ENCODE results near the gene TNFRSF21.

The TNFRSF21 gene

GRCh38 chr6:47309291-47310130 lies at the start of gene TNFRSF21:
Gene TNFRSF21, minus strand, starts transcription at chr6:47309905. Its CDS starts 394 bp downstream, at chr6:47309511.
- H3K4me1 ChIP-seq (ENCODE audit: insufficient read depth, low read length) = peaks cover 19% of the 10 kb centered on the region
- H3K36me3 ChIP-seq (ENCODE audit: insufficient read depth, low read length) = no peaks in the 10 kb centered on the region
- H3K9me3 ChIP-seq (ENCODE audit: control insufficient read depth, insufficient read depth, low read length) = no peaks in the 10 kb centered on the region
- peak within 1 kb of the TSS; percentile 88 for H3K9ac ChIP-seq (ENCODE audit: low read depth, low read length)

GRCh38 chr6:47358440-47359225 lies 48.9 kb upstream of the TNFRSF21 start:
- Histone ChIP-seq H3K9me3 (ENCODE audit: control insufficient read depth, insufficient read depth, low read length) (no peaks in the 10 kb centered on the region), H3K9ac (ENCODE audit: low read depth, low read length) (no peak overlapping the region), H3K36me3 (ENCODE audit: insufficient read depth, low read length) (no peaks in the 10 kb centered on the region), H3K4me1 (ENCODE audit: insufficient read depth, low read length) (peaks cover 21% of the 10 kb centered on the region; the same call in 1 of the 2 replicates)

- no peaks in the 10 kb centered on the region for H3K9me3 ChIP-seq (ENCODE audit: control insufficient read depth, insufficient read depth, low read length)
- H3K36me3 ChIP-seq (ENCODE audit: insufficient read depth, low read length) = no peaks in the 10 kb centered on the region
- H3K4me1 ChIP-seq (ENCODE audit: insufficient read depth, low read length) = peaks cover 18% of the 10 kb centered on the region; the same call in 1 of the 2 replicates
- no peak overlapping the region for H3K9ac ChIP-seq (ENCODE audit: low read depth, low read length)
Measured at GRCh38 chr6:47357827-47358226, 48.1 kb upstream of the TNFRSF21 start.

- peaks cover 18% of the 10 kb centered on the region; the same call in 1 of the 2 replicates for H3K4me1 ChIP-seq (ENCODE audit: insufficient read depth, low read length)
- no peaks in the 10 kb centered on the region for H3K36me3 ChIP-seq (ENCODE audit: insufficient read depth, low read length)
- no peak overlapping the region for H3K9ac ChIP-seq (ENCODE audit: low read depth, low read length)
- no peaks in the 10 kb centered on the region for H3K9me3 ChIP-seq (ENCODE audit: control insufficient read depth, insufficient read depth, low read length)
Measured at GRCh38 chr6:47355496-47355895, 45.8 kb upstream of the TNFRSF21 start.

- H3K4me1 ChIP-seq (ENCODE audit: insufficient read depth, low read length) = peaks cover 10% of the 10 kb centered on the region; the same call in 1 of the 2 replicates
- H3K36me3 ChIP-seq (ENCODE audit: insufficient read depth, low read length) = no peaks in the 10 kb centered on the region
- H3K9me3 ChIP-seq (ENCODE audit: control insufficient read depth, insufficient read depth, low read length) = no peaks in the 10 kb centered on the region
- no peak overlapping the region for H3K9ac ChIP-seq (ENCODE audit: low read depth, low read length)
Measured at GRCh38 chr6:47353871-47354270, 44.2 kb upstream of the TNFRSF21 start.

- Histone ChIP-seq H3K36me3 (ENCODE audit: insufficient read depth, low read length) (no peaks in the 10 kb centered on the region), H3K9ac (ENCODE audit: low read depth, low read length) (no peak overlapping the region), H3K9me3 (ENCODE audit: control insufficient read depth, insufficient read depth, low read length) (no peaks in the 10 kb centered on the region), H3K4me1 (ENCODE audit: insufficient read depth, low read length) (0 out of 2 replicates have a peak, but pooled peaks cover 2% of the 10 kb centered on the region)
Measured at GRCh38 chr6:47352966-47353365, 43.3 kb upstream of the TNFRSF21 start.

GRCh38 chr6:47352194-47352920 lies 42.7 kb upstream of the TNFRSF21 start:
- Histone ChIP-seq H3K9ac (ENCODE audit: low read depth, low read length) (no peak overlapping the region), H3K36me3 (ENCODE audit: insufficient read depth, low read length) (no peaks in the 10 kb centered on the region), H3K9me3 (ENCODE audit: control insufficient read depth, insufficient read depth, low read length) (no peaks in the 10 kb centered on the region), H3K4me1 (ENCODE audit: insufficient read depth, low read length) (no peaks in the 10 kb centered on the region)

- Histone ChIP-seq H3K4me1 (ENCODE audit: insufficient read depth, low read length) (no peaks in the 10 kb centered on the region), H3K9me3 (ENCODE audit: control insufficient read depth, insufficient read depth, low read length) (no peaks in the 10 kb centered on the region)
Measured at GRCh38 chr6:47351621-47352020, 41.9 kb upstream of the TNFRSF21 start.

GRCh38 chr6:47349931-47350330 lies 40.2 kb upstream of the TNFRSF21 start:
- Histone ChIP-seq H3K9me3 (ENCODE audit: control insufficient read depth, insufficient read depth, low read length) (no peaks in the 10 kb centered on the region), H3K4me1 (ENCODE audit: insufficient read depth, low read length) (no peaks in the 10 kb centered on the region), H3K36me3 (ENCODE audit: insufficient read depth, low read length) (no peaks in the 10 kb centered on the region), H3K9ac (ENCODE audit: low read depth, low read length) (no peak overlapping the region)

More at GRCh38 chr6:47351621-47352020, 41.9 kb upstream of the TNFRSF21 start:
- no peak overlapping the region for H3K9ac ChIP-seq (ENCODE audit: low read depth, low read length)
- no peaks in the 10 kb centered on the region for H3K36me3 ChIP-seq (ENCODE audit: insufficient read depth, low read length)

GRCh38 chr6:47348316-47348863 lies 38.7 kb upstream of the TNFRSF21 start:
- H3K36me3 ChIP-seq (ENCODE audit: insufficient read depth, low read length) = no peaks in the 10 kb centered on the region
- H3K9me3 ChIP-seq (ENCODE audit: control insufficient read depth, insufficient read depth, low read length) = no peaks in the 10 kb centered on the region
- no peak overlapping the region for H3K9ac ChIP-seq (ENCODE audit: low read depth, low read length)
- no peaks in the 10 kb centered on the region for H3K4me1 ChIP-seq (ENCODE audit: insufficient read depth, low read length)

- H3K36me3 ChIP-seq (ENCODE audit: insufficient read depth, low read length) = no peaks in the 10 kb centered on the region
- no peaks in the 10 kb centered on the region for H3K4me1 ChIP-seq (ENCODE audit: insufficient read depth, low read length)
- no peaks in the 10 kb centered on the region for H3K9me3 ChIP-seq (ENCODE audit: control insufficient read depth, insufficient read depth, low read length)
- H3K9ac ChIP-seq (ENCODE audit: low read depth, low read length) = no peak overlapping the region
Measured at GRCh38 chr6:47345761-47346160, 36.1 kb upstream of the TNFRSF21 start.

GRCh38 chr6:47344022-47344421 lies 34.3 kb upstream of the TNFRSF21 start:
- Histone ChIP-seq H3K4me1 (ENCODE audit: insufficient read depth, low read length) (no peaks in the 10 kb centered on the region), H3K36me3 (ENCODE audit: insufficient read depth, low read length) (no peaks in the 10 kb centered on the region), H3K9me3 (ENCODE audit: control insufficient read depth, insufficient read depth, low read length) (no peaks in the 10 kb centered on the region), H3K9ac (ENCODE audit: low read depth, low read length) (no peak overlapping the region)

- Histone ChIP-seq H3K4me1 (ENCODE audit: insufficient read depth, low read length) (no peaks in the 10 kb centered on the region), H3K36me3 (ENCODE audit: insufficient read depth, low read length) (no peaks in the 10 kb centered on the region), H3K9ac (ENCODE audit: low read depth, low read length) (no peak overlapping the region), H3K9me3 (ENCODE audit: control insufficient read depth, insufficient read depth, low read length) (no peaks in the 10 kb centered on the region)
Measured at GRCh38 chr6:47343600-47343999, 33.9 kb upstream of the TNFRSF21 start.

- no peaks in the 10 kb centered on the region for H3K36me3 ChIP-seq (ENCODE audit: insufficient read depth, low read length)
- H3K9me3 ChIP-seq (ENCODE audit: control insufficient read depth, insufficient read depth, low read length) = no peaks in the 10 kb centered on the region
- no peaks in the 10 kb centered on the region for H3K4me1 ChIP-seq (ENCODE audit: insufficient read depth, low read length)
- H3K9ac ChIP-seq (ENCODE audit: low read depth, low read length) = no peak overlapping the region
Measured at GRCh38 chr6:47342824-47343223, 33.1 kb upstream of the TNFRSF21 start.

Measured in ES-I3 (cell line).